HUDEP-2 (cell line): Measurements from ENCODE around the gene KLC3.
"Not testable (repeated sequence)": the region's sequence is repeated elsewhere in the genome, so short reads cannot be mapped to it uniquely, and the experiment has no call there.

Experiments
- DNase-seq, 76 experiments: peaks; one replicate each; lab custom pipeline; 2025; ENCODE audit not compliant: unreplicated experiment in 76 of 76; lab: John Stamatoyannopoulos, UW

KLC3 gene

DNA sequence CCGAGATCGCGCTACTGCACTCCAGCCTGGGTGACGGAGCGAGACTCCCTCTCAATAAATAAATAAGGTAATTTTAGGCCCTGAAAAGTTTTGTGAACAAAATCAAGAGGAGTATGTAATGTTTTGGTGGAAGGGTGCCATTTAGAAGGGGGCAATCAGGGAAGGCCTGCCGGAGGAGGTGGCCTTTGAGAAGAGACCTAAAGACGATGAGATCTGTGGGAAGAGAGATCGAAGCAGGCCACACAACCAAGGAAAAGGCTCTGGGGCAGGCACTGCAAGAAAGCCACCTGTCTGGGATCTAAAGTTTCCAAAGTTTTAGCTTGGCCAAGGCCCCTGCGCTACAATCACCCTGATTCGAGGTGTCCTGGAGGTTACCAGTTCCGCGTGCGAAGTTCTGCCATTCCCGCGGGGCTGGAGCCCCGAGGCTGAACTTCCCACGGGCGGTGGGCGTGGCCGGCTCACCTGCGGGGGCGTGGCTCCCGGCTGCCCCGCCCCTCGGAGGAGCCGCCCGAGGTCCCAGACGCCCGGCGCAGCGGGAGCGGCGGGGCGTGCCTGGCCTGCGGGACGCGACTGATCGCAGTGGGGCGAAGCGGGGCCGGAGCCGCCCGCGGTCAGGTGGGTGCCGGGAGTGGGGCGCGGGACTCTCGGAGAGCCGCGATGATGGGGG lies at the start of gene KLC3:
TSS of gene KLC3 (plus strand) at position 519 of the 667 bp plus-strand sequence. CDS start 4,792 bp downstream, outside the sequence.
- DNase-seq, result no peak

DNA sequence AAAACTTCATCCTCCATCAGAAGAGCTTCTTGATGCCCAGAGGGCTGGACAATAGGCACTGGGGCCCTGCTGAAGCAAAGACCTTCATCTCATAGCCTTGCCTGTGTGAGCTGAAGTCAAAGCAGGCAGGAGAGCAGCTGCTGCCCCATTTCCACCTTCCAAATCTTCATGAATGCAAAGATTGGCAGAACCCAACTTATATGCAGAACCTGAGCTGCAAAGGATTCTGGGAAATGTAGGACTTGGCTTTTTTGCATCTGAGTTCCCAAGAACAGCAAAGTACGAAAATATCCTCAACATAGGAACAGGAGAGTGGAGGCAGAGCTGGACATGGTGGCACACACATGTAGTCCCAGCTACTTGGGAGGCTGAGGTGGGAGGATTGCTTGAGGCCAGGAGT lies 48.7 kb upstream of the KLC3 start:
- no peak for DNase-seq

DNA sequence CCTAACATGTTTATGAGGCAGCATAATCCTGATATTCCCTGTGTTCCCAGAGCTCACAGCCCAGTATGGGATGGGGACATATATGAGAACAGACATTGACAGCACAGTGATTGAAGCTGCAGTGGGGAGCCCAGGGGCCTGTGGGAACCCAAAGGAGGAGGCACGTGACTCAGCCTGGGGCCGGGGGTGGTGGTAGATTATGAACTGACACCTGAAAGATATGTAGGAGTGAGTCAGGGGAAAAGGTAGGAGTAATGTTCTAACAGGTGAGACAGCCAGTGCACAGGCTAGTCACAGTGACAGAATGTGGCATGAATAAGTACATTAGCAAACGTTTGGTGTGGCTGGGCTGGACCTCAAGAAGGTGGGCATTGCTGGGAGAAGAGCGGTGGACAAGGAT lies 46.9 kb upstream of the KLC3 start:
- DNase-seq, result no peak

DNA sequence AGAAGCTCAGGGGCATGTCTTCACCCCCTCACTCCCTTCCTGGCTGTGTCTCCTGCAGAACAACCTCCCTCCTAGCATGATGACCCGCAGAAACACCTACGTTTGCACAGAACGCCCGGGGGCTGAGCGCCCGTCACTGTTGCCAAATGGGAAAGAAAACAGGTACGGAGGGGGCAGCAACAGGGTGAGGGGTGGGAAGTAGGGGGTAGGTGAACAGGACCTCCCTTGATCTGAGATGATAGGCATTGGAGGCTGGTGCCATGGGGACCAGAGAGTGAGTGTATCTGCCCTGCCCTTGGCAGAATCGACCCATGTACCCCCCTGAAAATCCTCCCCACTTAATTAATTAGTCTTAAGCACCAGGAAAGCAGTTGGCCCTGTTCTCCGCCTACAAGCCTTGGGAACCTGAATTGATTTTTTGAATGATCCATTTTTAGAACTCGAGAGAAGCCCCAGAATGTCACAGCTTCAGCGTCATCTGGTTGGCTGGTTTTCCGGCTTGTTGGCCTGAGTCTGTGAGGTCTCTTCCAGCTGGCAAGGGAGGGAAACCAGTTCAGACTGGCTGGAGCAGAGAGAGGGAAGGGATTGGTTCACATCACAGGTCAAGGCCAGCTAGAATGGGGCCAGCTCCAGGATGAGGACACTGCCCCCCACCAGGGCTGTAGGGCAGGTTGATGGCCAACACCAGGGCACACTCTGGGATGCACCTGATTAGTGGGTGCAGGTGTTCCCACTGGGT lies 46.1 kb upstream of the KLC3 start:
- no peak for DNase-seq

DNA sequence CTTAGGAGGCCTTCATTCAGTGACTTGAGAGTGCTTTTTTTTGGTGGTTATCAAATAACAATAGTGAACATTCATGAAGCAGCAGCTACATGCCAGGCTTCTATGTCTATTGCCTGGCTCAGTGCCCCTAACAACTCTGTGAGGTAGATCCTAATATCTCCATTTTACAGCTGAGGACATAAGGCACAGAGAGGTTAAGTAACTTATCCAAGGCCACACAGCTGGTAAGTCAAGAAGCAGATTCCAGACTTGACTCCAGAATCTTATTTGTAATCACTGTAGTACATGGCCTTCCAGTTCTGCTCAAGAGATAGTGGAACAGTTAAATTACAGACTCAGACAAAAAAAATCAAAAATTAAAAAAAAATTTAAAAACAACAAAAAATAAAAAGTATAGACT lies 44.7 kb upstream of the KLC3 start:
- no peak for DNase-seq

DNA sequence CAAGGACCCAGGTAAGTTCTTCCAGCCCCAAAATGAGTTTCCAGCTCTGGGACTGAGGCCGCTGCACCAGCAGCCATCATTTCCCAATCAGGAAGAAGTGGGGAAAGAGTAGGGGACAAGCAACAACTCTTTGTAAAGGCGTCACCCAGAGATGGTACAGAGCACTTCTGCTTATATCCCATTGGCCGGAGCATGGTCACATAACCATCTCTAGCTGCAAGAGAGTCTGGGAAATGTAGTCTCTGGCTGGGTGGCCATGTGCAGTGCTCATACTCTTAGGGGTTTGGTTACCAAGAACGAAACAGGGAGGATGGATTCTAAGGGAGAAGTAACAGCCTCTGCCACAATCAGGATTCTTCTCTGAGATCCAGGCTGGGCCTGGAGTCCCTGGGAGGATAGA lies 44.2 kb upstream of the KLC3 start:
- DNase-seq, result peak in 1 of 76 experiments; percentile 11

DNA sequence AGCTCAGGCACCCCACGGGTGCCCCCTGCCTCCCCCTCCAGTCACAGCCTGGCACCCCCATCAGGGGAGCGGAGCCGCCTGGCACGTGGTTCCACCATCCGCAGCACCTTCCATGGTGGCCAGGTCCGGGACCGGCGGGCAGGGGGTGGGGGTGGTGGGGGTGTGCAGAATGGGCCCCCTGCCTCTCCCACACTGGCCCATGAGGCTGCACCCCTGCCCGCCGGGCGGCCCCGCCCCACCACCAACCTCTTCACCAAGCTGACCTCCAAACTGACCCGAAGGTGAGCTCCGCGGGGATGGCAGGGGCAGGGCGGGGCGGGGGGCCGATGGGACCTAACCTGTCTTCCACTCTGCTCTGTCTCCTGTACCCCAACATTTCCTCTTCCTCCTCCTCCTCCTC lies 42.9 kb upstream of the KLC3 start:
- DNase-seq, result no peak

DNA sequence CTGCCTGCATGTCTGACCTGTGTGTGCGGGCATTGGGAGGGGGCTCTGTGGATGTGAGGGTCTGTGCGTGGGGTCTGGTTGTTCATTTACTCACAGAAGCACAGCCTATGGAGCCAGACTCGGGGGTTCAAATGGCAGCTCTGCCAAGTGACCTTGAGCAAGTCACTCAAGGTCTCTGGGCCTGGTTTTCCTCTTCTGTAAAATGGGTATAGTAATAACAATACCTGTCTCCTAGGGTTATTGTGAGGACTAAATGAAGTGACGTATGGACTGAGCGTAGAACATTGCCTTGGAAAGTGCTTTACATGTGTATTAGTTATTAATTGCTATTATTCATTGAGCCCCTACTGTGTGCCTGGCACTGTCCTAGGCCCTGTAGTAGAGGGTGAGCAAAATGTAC lies 42.3 kb upstream of the KLC3 start:
- no peak for DNase-seq

DNA sequence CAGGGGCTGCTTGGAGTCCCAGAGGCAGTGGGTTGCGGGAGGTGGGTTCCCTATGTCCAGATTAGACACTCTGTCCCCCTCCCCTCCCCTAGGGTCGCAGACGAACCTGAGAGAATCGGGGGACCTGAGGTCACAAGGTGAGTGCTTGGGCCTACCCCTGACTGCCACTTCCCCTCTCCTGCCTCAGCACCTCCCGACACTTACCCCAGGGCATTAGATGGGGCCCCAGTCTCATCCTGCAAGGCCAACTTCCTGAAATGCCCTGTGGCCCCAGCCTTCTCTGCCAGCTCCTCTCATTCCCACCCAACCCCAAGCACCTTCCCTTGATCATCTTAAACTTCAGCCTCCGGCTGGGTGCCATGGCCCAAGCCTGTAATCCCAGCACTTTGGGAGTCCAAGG lies 40.8 kb upstream of the KLC3 start:
- no peak for DNase-seq

DNA sequence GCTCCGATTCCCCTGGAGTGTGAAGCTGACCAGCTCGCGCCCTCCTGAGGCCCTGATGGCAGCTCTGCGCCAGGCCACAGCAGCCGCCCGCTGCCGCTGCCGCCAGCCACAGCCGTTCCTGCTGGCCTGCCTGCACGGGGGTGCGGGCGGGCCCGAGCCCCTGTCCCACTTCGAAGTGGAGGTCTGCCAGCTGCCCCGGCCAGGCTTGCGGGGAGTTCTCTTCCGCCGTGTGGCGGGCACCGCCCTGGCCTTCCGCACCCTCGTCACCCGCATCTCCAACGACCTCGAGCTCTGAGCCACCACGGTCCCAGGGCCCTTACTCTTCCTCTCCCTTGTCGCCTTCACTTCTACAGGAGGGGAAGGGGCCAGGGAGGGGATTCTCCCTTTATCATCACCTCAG lies 38.1 kb upstream of the KLC3 start:
- no peak for DNase-seq

DNA sequence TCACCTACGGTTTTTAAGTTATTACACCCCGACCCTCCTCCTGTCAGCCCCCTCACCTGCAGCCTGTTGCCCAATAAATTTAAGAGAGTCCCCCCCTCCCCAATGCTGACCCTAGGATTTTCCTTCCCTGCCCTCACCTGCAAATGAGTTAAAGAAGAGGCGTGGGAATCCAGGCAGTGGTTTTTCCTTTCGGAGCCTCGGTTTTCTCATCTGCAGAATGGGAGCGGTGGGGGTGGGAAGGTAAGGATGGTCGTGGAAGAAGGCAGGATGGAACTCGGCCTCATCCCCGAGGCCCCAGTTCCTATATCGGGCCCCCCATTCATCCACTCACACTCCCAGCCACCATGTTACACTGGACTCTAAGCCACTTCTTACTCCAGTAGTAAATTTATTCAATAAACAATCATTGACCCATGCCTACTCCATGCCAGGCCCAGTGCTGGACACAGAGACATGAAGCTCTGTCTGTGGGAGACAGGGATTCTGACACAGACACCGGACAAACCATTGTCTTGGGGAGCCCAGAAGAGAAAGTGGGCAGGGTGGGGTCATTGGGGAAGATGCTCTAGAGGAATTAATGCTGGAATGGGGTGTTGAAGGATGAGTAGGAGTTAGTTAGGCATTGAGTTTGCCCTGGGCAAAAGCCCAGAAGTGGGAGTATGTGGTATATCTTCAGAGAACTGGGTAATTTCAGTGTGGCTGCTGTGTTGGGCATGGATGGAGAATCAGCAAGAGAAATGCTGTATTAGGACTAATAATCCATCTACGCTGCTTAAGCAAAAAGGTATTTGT lies 37.1 kb upstream of the KLC3 start:
- DNase-seq, result no peak

DNA sequence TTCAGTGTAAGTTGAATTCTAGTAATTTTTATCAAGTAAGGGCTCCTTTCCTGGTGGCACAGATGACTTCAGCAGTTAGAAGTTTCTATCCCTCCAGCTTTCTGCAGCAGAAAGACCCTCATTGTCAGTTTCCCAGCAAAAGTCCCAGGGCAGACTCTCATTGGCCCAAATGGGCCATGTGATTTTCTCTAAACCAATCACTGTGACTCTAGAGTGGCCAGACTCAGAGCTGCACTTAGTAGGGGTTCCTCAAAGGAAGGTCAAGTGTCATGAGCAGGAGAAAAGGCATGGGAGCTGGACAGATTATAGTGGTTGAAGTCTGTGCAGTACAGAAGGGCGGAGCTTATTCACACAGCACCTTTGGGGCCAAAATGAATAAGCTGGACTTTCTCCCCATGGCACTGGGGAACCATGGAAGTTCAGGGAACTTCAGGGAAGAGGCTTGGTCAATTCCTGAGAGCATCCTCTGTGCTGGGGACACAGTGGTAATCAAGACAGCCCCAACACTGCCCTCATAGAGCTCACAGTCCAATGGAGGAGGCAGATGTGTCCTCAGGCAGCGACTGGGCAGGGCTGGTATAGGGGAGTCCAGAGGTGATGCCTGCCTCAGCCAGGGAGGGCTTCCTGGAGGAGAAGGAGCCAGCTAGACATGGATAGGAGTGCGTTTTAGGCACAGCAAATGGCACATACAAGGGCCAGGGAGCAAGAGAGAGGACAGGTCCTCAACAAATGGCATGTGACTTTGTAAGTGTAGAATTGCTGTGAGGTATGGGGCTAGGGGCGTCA lies 36.2 kb upstream of the KLC3 start:
- DNase-seq, result no peak

DNA sequence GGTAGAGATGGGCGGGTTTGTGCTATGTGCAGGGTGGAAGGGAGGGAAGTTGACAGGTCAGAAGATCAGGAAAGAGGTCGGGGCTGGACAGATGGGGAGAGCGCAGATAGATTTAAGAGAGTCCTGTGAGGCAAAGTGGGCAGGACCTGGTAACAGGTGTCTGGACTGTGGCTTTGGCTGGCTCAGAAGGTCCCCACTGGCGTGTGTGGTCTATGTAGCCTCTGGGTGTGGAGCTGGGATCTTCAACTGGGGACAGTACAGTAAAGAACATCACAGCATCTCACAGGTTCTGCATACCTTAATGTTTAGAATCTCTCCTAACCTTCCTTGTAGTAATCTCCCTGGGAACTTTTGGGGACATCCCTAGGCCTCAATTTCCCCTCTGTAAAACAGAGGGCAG lies 35.5 kb upstream of the KLC3 start:
- no peak for DNase-seq

DNA sequence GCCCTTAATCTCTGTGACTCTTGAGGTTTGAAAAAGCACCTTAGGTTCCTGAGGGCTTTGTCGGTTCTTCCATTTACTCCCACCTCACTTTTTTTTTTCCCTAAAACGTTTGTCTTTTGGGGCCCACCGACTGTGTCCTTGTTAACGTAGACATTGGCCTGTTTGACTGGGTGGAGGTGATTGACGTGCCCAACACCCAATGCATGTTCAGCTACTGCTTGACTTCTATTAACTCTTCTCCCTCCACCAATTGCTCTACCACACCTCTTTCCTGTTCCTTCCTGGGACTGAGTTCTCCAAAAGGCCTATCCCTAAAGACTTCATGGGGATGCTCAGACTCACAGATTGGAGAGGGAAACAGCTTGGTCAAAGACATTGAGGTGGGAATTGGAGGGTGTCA lies 35.1 kb upstream of the KLC3 start:
- no peak for DNase-seq

DNA sequence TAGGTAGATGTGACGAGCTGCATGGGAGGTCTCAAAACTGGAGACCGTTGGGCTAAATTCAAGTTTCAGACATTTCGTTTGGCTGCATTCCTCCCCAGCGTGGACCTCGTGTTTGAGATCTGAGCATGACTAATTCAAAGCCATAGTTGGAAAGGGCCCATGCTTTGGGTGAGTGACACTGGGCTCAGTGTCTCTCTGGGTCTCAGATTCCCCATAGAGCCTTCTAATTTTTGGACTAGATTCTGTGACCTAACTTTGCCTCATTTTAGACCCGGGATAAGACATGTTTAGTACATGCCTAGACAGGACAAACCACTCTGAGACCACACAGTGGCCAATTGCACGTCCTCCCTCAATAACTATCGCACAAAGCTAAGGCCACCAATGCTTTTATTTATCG lies 34.5 kb upstream of the KLC3 start:
- no peak for DNase-seq

DNA sequence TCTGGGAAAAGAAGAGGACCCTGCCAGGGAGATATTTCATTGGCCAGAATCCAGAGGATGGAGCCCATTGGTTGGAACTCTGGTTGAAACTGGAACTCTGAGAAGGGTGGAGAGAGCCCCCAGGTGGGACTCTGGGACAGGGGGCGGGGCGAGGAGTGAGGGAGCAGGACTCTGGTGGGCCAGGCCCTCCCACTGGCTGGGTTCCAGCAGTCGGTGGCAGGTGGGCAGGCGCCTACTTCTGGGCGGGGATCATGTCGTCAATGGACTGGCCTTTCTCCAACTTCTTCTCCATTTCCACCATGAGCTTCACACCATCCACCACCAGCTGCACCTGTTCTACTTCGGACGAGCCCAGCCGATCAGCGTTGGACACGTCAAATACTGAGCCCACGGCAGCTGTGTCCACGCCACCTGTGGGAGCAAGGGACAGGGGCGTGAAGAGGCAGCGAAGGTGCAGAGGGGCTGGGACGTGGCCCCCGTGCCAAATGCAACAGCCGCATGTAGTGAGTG lies 34.0 kb upstream of the KLC3 start:
- DNase-seq, result no peak

DNA sequence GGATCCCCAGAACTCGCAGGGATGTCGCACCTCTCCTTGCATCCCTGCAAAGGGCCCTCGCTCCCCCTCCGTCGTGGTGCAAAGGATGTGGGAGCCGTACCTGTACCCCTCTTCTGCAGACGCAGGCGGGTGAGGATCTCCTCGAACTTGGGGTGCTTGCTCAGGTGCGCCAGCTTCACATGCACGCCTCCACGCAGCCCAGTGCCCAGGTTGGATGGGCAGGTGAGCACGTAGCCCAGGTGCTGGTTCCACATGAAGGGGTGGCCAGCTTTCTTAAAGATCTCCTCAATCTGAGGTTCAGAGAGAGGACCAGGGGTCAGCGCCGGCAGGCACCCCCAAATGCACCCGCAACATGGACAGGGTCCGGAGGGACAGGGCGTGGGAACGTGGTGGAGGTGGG lies 33.2 kb upstream of the KLC3 start:
- DNase-seq, result no peak

DNA sequence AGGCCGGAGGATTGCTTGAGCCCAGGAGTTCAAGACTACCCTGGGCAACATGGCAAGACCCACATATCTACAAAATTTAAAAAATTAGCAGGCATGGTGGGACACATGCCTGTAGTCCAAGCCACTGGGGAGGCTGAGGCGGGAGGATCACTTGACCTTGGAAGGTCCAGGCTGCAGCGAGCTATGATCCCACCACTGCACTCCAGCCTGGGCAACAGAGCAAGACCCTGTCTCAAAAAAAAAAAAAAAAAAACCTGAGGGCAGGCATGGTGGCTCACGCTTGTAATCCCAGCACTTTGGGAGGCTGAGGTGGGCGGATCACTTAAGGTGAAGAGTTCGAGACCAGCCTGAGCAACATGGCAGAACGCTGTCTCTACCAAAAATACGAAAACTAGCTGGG lies 31.2 kb upstream of the KLC3 start:
- not testable (repeated sequence) for DNase-seq

DNA sequence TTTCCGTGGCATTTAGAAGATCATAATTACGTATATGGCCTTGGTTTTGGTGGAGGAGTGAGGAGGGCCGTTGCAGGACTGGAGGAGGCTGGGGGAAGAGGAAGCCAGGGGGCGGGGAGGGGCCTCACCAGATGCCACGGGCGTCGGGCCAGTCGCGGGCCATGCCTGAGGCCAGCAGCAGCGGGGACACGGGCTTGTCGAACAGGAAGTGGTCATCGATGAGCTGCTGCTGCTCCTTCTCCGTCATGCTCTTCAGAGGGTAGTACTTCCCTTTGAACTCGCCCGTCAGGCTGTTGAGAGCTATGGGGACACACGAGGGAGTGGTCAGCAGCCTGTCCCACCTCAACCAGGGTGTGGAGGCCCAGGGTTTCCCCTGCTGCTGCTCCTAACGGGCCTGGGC lies 28.9 kb upstream of the KLC3 start:
- DNase-seq, result no peak

DNA sequence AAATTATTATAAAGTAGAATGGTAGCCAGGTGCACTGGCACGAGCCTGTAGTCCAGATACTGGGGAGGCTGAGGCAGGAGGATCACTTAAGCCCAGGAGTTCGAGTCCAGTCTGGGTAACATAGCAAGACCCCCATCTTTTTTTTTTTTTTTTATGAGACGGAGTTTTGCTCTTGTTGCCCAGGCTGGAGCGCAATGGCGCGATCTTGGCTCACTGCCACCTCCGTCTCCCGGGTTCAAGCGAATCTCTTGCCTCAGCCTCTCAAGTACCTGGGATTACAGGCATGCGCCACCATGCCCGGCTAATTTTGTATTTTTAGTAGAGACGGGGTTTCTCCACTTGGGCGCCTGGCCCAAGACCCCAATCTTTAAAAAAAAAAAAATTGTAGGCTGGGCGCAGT lies 28.3 kb upstream of the KLC3 start:
- not testable (repeated sequence) for DNase-seq
